Neural cell (in vitro differentiated cells): ENCODE data around the gene DLG4. TPM values are rescaled to one million over a fixed set of nuclear protein-coding genes. Genes with fewer than 3 reads are reported as not detected.

Experiments used
- H2AFZ ChIP-seq: fragments of 200-600, 300-800 bp; sonication (generic), shearing (Covaris generic); 2 replicates; pipeline ENCODE4 v1.6.0; 2014; ENCODE audit warnings: low read depth, mild to moderate bottlenecking, antibody characterized with exemption, low read length, moderate library complexity
- H3F3A ChIP-seq: fragments of 200-600 bp; shearing (Covaris generic); 2 replicates; pipeline ENCODE4 v1.6.1; 2016; ENCODE audit warnings: mild to moderate bottlenecking, moderate library complexity, mixed read lengths, antibody characterized with exemption, low read length; ENCODE audit not compliant: insufficient read depth, poor library complexity, severe bottlenecking
- H3K27ac ChIP-seq: fragments of 200-600, 300-800 bp; sonication (generic), shearing (Covaris generic); 2 replicates; pipeline ENCODE4 v1.5.1; 2014; ENCODE audit warnings: mild to moderate bottlenecking, low read length, moderate library complexity
- H3K27me3 ChIP-seq: fragments of 300-800, 200-600 bp; sonication (generic), shearing (Covaris generic); 2 replicates; pipeline ENCODE4 v1.6.0; 2014; ENCODE audit warnings: mild to moderate bottlenecking, low read depth, low read length, moderate library complexity; ENCODE audit not compliant: insufficient read depth
- H3K36me3 ChIP-seq: fragments of 300-800, 200-600 bp; sonication (generic), shearing (Covaris generic); 2 replicates; pipeline ENCODE4 v1.5.1; 2014; ENCODE audit warnings: mild to moderate bottlenecking, antibody characterized with exemption, low read length, moderate library complexity; ENCODE audit not compliant: insufficient read depth
- H3K4me2 ChIP-seq: fragments of 300-800, 200-600 bp; sonication (generic), shearing (Covaris generic); 2 replicates; pipeline ENCODE4 v1.6.0; 2014; ENCODE audit warnings: mild to moderate bottlenecking, low read length
- H3K4me3 ChIP-seq: fragments of 300-800, 200-600 bp; sonication (generic), shearing (Covaris generic); 2 replicates; pipeline ENCODE4 v1.5.1; 2014; ENCODE audit warnings: mild to moderate bottlenecking, low read length, moderate library complexity
- H3K79me2 ChIP-seq: fragments of 200-600 bp; shearing (Covaris generic); replicated peaks from 2 replicates; pipeline ENCODE4 v1.6.0; 2014; ENCODE audit warnings: mild to moderate bottlenecking, low read length, moderate library complexity; ENCODE audit not compliant: insufficient read depth
- H3K9ac ChIP-seq: fragments of 300-800, 200-600 bp; sonication (generic), shearing (Covaris generic); 2 replicates; pipeline ENCODE4 v1.6.1; 2016; ENCODE audit warnings: mild to moderate bottlenecking, low read length, mixed read lengths
- H3K9me2 ChIP-seq: fragments of 200-600 bp; shearing (Covaris generic); 2 replicates; pipeline ENCODE4 v1.6.1; 2016; ENCODE audit warnings: mild to moderate bottlenecking, low read length, mixed read lengths; ENCODE audit not compliant: insufficient read depth
- H3K9me3 ChIP-seq: fragments of 200-600, 300-800 bp; sonication (generic), shearing (Covaris generic); 2 replicates; pipeline ENCODE4 v1.6.1; 2016; ENCODE audit warnings: mild to moderate bottlenecking, mixed run types, low read length, moderate library complexity, mixed read lengths
- H4K20me1 ChIP-seq: fragments of 200-600 bp; shearing (Covaris generic); 2 replicates; pipeline ENCODE4 v1.6.1; 2016; ENCODE audit warnings: mild to moderate bottlenecking, mixed run types; ENCODE audit not compliant: insufficient read depth
- EP300 ChIP-seq: fragments of 450-650 bp; conservative IDR thresholded peaks from 2 replicates; pipeline ENCODE4 v1.6.1; 2014; ENCODE audit warnings: antibody characterized with exemption, mild to moderate bottlenecking, moderate library complexity; ENCODE audit not compliant: poor library complexity, severe bottlenecking
- EZH2 ChIP-seq: fragments of 200-600, 300-800 bp; shearing (Covaris generic), sonication (generic); IDR thresholded peaks from 2 replicates; pipeline ENCODE4 v1.6.1; 2014; ENCODE audit warnings: antibody characterized with exemption, low read length, borderline replicate concordance, mild to moderate bottlenecking; ENCODE audit not compliant: insufficient read depth, poor library complexity, severe bottlenecking
- MXI1 ChIP-seq: fragments of 450-650 bp; conservative IDR thresholded peaks from 2 replicates; pipeline ENCODE4 v1.6.1; 2014; ENCODE audit warnings: antibody characterized with exemption, mild to moderate bottlenecking; ENCODE audit not compliant: poor library complexity, severe bottlenecking
- POLR2AphosphoS5 ChIP-seq: IDR thresholded peaks from 2 replicates; pipeline ENCODE4 v1.6.1; 2012
- RAD21 ChIP-seq: fragments of 450-650 bp; conservative IDR thresholded peaks from 2 replicates; pipeline ENCODE4 v1.6.1; 2014; ENCODE audit warnings: antibody characterized with exemption, mild to moderate bottlenecking, moderate library complexity
- SMC3 ChIP-seq: fragments of 450-650 bp; conservative IDR thresholded peaks from 2 replicates; pipeline ENCODE4 v1.6.1; 2014; ENCODE audit warnings: antibody characterized with exemption, mild to moderate bottlenecking, moderate library complexity; ENCODE audit not compliant: poor library complexity
- TAF1 ChIP-seq: IDR thresholded peaks from 2 replicates; pipeline ENCODE4 v1.6.1; 2012; ENCODE audit warnings: low read depth
- polyA plus RNA-seq: library from polyadenylated mRNA; depleted of rRNA; stranded (reverse); fragments of >200 nt; gene quantifications from 2 replicates; pipeline ENCODE4 v1.2.3, GENCODE V29; 2014
- TF ChIP-seq, protein P1 (sequence below): fragments of 450-650 bp; IDR thresholded peaks from 2 replicates; pipeline ENCODE4 v1.5.1; 2014; ENCODE audit warnings: antibody characterized with exemption, mild to moderate bottlenecking, moderate library complexity; ENCODE audit not compliant: poor library complexity, severe bottlenecking
- TF ChIP-seq, protein P2 (sequence below): IDR thresholded peaks from 2 replicates; pipeline ENCODE4 v1.6.1; 2012; ENCODE audit warnings: borderline replicate concordance

DLG4 gene
- polyA plus RNA-seq, 1 donor from 2014 or later = 126 TPM

DNA sequence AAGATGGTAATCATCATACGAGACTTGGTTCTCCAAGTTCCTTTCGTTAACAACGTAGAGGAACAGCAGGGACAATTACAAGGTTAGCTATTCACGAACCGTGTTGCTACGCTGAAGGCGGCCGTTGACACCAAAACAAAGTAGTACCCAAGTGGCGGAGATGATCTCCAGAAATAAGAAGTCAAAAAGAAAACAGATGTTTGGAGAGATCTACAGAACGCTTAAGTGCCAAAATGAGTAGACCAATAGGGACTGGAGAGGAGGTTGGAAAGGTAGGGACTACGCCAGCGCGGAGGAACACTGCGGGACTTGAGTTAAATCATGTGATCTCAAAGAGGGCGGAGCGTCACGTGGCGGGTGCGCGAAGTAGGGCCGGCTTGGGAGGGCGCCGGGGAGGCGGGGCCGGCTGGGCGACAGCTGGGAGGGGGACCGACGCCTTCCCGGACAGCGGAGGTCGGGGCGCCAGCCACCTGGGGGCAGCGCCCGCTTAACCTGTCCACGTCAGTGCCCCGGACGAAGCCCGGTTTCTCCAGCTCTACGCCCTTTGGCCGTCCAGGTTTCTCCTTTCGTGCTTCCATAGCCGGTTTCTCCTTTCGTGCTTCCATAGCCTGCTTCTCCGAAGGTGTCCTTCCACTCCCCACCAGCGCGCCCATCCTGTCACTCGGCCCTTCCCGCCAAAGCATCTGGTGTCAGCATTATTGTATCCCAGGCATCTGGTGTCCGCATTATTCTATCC is 23.2 kb upstream of the DLG4 start:
- Histone ChIP-seq H3K27ac (peak overlapping the region; percentile 99), H3K9me2 (no peaks in the 10 kb centered on the region), H2AFZ (peak overlapping the region; percentile 35), H3K79me2 (peaks cover 44% of the 10 kb centered on the region), H3F3A (no peaks in the 10 kb centered on the region), H3K9ac (peak overlapping the region; percentile 99), H3K9me3 (no peaks in the 10 kb centered on the region), H3K4me2 (peak overlapping the region; percentile 86), H3K4me3 (peak overlapping the region; percentile 75), H3K27me3 (no peaks in the 10 kb centered on the region), H4K20me1 (no peaks in the 10 kb centered on the region), H3K36me3 (no peaks in the 10 kb centered on the region)
- TF ChIP-seq RAD21 (peak; percentile 39), MXI1 (peak; percentile 51), EP300 (peak; percentile 71), SMC3 (peak; percentile 51), POLR2AphosphoS5 (peak; percentile 83), EZH2 (no peak), TAF1 (no peak)
- TF ChIP-seq, protein P1, sequence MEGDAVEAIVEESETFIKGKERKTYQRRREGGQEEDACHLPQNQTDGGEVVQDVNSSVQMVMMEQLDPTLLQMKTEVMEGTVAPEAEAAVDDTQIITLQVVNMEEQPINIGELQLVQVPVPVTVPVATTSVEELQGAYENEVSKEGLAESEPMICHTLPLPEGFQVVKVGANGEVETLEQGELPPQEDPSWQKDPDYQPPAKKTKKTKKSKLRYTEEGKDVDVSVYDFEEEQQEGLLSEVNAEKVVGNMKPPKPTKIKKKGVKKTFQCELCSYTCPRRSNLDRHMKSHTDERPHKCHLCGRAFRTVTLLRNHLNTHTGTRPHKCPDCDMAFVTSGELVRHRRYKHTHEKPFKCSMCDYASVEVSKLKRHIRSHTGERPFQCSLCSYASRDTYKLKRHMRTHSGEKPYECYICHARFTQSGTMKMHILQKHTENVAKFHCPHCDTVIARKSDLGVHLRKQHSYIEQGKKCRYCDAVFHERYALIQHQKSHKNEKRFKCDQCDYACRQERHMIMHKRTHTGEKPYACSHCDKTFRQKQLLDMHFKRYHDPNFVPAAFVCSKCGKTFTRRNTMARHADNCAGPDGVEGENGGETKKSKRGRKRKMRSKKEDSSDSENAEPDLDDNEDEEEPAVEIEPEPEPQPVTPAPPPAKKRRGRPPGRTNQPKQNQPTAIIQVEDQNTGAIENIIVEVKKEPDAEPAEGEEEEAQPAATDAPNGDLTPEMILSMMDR = peak; percentile 30
- TF ChIP-seq, protein P2, sequence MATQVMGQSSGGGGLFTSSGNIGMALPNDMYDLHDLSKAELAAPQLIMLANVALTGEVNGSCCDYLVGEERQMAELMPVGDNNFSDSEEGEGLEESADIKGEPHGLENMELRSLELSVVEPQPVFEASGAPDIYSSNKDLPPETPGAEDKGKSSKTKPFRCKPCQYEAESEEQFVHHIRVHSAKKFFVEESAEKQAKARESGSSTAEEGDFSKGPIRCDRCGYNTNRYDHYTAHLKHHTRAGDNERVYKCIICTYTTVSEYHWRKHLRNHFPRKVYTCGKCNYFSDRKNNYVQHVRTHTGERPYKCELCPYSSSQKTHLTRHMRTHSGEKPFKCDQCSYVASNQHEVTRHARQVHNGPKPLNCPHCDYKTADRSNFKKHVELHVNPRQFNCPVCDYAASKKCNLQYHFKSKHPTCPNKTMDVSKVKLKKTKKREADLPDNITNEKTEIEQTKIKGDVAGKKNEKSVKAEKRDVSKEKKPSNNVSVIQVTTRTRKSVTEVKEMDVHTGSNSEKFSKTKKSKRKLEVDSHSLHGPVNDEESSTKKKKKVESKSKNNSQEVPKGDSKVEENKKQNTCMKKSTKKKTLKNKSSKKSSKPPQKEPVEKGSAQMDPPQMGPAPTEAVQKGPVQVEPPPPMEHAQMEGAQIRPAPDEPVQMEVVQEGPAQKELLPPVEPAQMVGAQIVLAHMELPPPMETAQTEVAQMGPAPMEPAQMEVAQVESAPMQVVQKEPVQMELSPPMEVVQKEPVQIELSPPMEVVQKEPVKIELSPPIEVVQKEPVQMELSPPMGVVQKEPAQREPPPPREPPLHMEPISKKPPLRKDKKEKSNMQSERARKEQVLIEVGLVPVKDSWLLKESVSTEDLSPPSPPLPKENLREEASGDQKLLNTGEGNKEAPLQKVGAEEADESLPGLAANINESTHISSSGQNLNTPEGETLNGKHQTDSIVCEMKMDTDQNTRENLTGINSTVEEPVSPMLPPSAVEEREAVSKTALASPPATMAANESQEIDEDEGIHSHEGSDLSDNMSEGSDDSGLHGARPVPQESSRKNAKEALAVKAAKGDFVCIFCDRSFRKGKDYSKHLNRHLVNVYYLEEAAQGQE = no peak

DNA sequence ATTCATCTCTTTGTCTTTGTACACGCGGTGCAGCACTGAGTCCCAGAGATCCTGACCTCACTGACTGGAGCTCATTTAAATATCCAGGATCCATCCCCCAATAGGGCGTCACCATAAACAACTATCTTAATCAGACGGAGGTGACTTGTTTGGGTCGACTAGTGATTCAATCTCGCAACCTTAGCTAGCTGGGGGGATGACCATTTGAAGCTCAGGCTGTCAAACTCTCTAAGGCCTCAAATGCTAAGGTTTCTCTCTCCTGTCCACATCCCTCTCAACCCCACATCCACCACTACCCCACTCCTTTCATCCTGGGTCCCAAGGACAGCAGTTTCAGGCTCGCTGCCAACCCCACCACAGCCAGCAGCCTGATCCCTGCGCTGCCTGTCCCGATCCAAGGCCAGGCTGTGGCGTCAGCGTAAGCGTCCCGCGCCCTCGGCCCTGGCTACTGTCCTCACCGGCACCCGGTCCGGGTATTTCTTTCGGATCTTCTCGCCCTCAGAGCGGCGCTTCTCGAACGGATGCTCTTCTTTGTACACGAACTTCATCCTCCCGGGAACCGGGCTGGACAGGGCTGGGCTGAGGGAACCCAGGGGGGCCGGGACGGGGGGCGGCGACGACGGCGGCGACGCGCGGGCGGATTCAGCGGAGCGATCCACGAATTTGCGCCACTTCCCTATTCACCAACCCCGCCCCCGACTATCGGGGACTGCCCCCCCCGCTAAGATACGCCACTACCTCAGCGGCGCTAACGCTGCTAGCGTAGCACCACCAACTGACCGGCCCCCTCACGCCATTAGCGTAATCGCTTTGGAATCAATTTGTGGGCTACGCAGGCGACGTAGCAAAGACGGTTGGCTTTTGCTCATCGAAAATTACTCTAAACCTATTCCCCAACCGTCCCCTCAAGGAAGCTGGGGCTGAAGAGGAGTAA is 22.4 kb upstream of the DLG4 start, which contains the start of gene GABARAP:
Gene GABARAP, minus strand, starts transcription at position 667 of the 934 bp plus-strand sequence. Its CDS starts 119 bp downstream, at position 548.
- Histone ChIP-seq H3K4me2 (peak within 1 kb of the TSS; percentile 99), H3K4me3 (peak within 1 kb of the TSS; percentile 75), H3K79me2 (peaks cover 44% of the 10 kb centered on the region), H4K20me1 (no peaks in the 10 kb centered on the region), H3K9me2 (no peaks in the 10 kb centered on the region), H3K36me3 (no peaks in the 10 kb centered on the region), H2AFZ (peak within 1 kb of the TSS; percentile 35), H3K9me3 (no peaks in the 10 kb centered on the region), H3F3A (peaks cover 3% of the 10 kb centered on the region), H3K27me3 (no peaks in the 10 kb centered on the region), H3K9ac (peak within 1 kb of the TSS; percentile 99), H3K27ac (peak within 1 kb of the TSS; percentile 99)
- TF ChIP-seq SMC3 (no peak), EP300 (peak; percentile 51), RAD21 (peak; percentile 24), EZH2 (no peak), TAF1 (no peak), MXI1 (no peak), POLR2AphosphoS5 (peak; percentile 92)
- TF ChIP-seq, protein P2 = peak; percentile 95
- TF ChIP-seq, protein P1 = peak; percentile 12
